Muscle layer of duodenum (tissue), 2 donors: ENCODE results near the gene ALDH1L1.

Source experiments
- H3K27ac ChIP-seq: one replicate; pipeline ENCODE4 v1.7.0; 2013; ENCODE audit warnings: mild to moderate bottlenecking, low read length
- H3K27me3 ChIP-seq: one replicate; pipeline ENCODE4 v1.7.0; 2013; ENCODE audit warnings: low read depth, mild to moderate bottlenecking, control low read depth, low read length
- H3K36me3 ChIP-seq, 2 donors: one replicate each; pipeline ENCODE4 v1.7.0; 2013; ENCODE audit warnings: low read length in 2 of 2, control low read depth in 1 of 2, mild to moderate bottlenecking in 1 of 2; ENCODE audit not compliant: insufficient read depth in 2 of 2, control insufficient read depth in 1 of 2
- H3K4me1 ChIP-seq, 2 donors: one replicate each; pipeline ENCODE4 v1.7.0; 2013; ENCODE audit warnings: low read length in 2 of 2, mild to moderate bottlenecking in 2 of 2, control low read depth in 1 of 2, moderate library complexity in 1 of 2; ENCODE audit not compliant: insufficient read depth in 2 of 2, control insufficient read depth in 1 of 2
- H3K4me3 ChIP-seq, 2 donors: one replicate each; pipeline ENCODE4 v1.7.0; 2013; ENCODE audit warnings: low read length in 2 of 2, low read depth in 1 of 2, mild to moderate bottlenecking in 1 of 2
- H3K9me3 ChIP-seq, 2 donors: one replicate each; pipeline ENCODE4 v1.7.0; 2013; ENCODE audit warnings: low read length in 2 of 2, control low read depth in 1 of 2, mild to moderate bottlenecking in 1 of 2; ENCODE audit not compliant: control insufficient read depth in 1 of 2
- donor health status: healthy.

Gene ALDH1L1

DNA sequence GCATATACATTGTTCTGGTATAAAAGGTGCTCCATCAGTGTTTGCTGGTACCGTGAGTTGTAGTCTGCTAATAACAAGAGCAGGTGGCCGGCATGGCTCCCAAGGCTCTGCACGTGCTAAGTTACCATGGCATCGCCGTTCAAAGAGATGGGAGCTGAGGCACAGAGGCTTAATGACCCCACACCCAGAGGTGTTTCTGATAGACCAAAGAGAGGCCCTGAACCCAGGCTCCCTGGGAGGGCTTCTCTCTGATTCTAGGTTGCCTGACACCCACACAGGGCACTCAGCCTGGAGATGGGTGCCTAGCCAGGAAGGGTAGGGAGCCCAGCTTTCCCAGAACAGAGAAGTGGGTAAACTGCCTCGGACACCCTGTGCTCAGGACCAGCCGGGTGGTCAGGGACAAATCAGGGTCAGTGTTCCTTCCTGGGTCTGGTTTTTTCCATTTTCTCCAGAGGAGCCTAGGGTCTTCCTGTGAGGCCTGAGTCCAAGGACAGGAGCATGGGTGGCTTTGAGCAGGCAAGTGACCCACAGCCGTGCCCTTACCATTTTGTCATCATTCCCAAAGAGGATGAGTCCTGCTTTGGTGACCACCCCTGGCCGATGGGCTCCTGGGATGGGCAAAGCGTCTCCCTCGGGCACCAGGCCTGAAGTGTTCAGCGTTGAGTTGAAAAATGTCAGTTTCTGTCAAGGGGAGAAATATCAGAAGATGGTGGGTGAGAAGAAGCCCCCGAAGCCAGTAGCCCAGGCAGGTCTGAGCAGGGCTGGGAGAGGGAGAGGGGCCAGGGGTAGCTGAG, 27.3 kb downstream of the ALDH1L1 start:
- no peaks in the 10 kb centered on the region for H3K27me3 ChIP-seq
- H3K27ac ChIP-seq = no peak overlapping the region
- H3K36me3 ChIP-seq = no peaks in the 10 kb centered on the region

DNA sequence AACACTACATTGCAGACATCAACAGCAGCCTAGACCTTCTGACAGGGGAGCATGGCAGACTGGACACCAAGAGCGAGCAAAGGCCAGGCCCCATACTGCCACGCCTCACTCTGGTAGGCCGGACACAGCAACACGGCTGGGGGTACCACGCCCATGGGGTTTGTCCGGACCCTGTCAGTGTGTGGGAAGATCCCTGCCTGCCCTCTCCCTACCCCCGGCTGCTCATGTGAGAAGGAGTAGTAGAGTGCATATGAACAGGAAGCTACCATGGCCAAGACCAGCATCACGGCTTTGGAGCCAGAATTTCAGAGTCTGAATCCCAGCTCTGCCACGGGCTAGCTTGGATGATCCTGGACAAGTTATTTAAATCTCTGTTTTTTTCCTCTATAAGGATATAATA, 27.9 kb downstream of the ALDH1L1 start:
- Histone ChIP-seq H3K36me3 (no peaks in the 10 kb centered on the region), H3K27ac (no peak overlapping the region), H3K27me3 (no peaks in the 10 kb centered on the region), H3K4me1 (no peaks in the 10 kb centered on the region), H3K4me3 (no peak overlapping the region), H3K9me3 (no peaks in the 10 kb centered on the region)

More for the DNA sequence above, 27.3 kb downstream of the ALDH1L1 start:
- Histone ChIP-seq H3K4me3 (no peak overlapping the region), H3K4me1 (no peaks in the 10 kb centered on the region), H3K9me3 (no peaks in the 10 kb centered on the region)

DNA sequence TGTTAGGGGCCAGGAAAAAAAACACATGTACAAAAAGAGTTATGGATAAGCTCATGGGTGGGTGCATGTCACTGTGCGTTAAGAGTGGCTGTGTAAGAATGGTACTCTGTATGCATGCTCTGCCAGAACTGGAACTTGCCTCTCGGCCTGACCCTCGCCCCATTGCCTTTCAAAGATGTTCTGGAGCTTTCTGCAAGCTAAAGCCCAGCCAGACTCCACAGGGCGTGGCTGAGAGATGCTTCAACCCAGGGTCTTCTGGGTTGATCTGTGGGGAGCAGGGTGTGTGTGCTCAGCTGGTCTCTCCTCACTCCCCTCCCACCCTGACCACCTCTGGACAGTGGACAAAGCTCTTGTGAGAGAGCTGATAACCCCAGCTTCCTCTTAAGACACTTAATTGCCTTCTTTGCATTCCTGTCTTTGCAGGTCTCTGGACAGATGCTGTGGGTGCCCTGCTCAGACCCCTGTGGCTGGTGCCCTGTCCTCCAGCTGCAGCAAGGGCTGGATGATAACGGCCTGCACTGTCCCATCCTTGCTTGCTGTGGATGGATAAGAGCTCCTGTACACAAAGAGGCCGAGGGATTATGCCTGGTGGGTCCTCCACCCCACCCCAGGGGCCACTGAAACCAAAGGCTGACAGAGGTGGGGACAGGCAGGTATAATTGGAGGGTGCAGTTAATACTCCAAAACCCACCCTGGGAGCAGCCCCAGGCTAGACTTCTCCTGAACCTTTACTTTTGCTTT, 28.7 kb downstream of the ALDH1L1 start:
- no peaks in the 10 kb centered on the region for H3K9me3 ChIP-seq
- no peaks in the 10 kb centered on the region for H3K27me3 ChIP-seq
- H3K4me3 ChIP-seq = no peak overlapping the region
- H3K4me1 ChIP-seq = no peaks in the 10 kb centered on the region
- no peak overlapping the region for H3K27ac ChIP-seq
- no peaks in the 10 kb centered on the region for H3K36me3 ChIP-seq

DNA sequence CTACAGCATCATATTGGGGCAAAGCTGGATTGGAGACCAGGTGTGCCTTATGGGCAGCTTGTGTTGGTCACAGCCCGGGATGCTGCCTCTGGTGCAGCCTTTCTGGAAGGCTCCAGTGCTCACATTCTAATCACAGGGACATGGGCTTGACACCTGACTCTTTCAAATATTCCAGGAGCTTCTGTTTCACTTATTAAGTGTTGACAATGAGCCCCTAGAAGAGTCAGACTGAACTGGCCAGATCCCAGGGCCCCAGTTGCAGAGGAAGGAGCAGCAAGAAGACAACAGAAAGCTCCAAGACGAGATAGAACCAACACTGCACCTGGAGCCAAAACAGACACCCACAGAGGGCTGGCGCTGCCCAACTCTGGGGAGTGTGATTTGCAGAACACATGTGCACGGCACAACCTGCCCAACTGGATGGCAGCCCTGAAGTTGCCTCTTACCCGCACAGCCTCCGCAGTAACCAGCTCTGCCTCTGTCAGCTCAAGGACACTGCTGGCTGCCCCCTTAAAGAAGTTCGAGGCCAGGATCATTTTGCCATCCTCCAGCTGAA, 30.3 kb downstream of the ALDH1L1 start:
- Histone ChIP-seq H3K36me3 (no peaks in the 10 kb centered on the region), H3K4me3 (no peak overlapping the region), H3K27me3 (no peaks in the 10 kb centered on the region), H3K27ac (no peak overlapping the region), H3K4me1 (no peaks in the 10 kb centered on the region), H3K9me3 (no peaks in the 10 kb centered on the region)

DNA sequence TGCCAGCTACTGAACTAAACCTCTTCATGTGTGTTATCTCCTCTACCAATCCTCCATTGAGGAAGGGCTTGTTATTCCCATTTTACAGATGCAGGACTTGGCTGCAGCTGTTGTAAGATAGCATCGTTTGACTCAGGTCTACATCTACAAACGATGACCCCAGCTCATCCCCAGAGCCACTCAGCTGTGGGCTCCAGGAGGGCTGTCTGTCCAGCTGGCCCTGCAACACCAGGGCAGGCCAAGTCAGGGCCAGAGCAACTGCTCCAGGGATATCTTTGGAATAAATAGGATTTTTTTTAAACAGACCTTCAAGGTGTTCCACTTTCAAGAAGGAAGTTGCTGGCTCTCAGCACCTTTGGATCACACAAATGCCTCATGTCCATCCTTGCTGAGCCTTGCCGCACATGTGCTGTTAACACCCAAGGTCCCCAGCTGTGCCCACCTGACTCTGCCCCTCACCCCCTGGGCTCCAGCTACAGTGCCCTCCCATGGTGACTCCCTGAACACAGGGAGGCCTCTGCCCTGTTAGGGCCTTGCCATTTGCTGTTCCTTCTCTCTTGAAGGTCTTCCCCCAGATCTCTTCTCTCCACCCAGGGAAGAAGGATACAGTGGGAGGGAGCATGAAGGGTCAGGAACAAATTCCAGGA, 31.0 kb downstream of the ALDH1L1 start:
- Histone ChIP-seq H3K27ac (no peak overlapping the region), H3K4me3 (no peak overlapping the region), H3K27me3 (no peaks in the 10 kb centered on the region), H3K9me3 (no peaks in the 10 kb centered on the region), H3K4me1 (no peaks in the 10 kb centered on the region), H3K36me3 (no peaks in the 10 kb centered on the region)

DNA sequence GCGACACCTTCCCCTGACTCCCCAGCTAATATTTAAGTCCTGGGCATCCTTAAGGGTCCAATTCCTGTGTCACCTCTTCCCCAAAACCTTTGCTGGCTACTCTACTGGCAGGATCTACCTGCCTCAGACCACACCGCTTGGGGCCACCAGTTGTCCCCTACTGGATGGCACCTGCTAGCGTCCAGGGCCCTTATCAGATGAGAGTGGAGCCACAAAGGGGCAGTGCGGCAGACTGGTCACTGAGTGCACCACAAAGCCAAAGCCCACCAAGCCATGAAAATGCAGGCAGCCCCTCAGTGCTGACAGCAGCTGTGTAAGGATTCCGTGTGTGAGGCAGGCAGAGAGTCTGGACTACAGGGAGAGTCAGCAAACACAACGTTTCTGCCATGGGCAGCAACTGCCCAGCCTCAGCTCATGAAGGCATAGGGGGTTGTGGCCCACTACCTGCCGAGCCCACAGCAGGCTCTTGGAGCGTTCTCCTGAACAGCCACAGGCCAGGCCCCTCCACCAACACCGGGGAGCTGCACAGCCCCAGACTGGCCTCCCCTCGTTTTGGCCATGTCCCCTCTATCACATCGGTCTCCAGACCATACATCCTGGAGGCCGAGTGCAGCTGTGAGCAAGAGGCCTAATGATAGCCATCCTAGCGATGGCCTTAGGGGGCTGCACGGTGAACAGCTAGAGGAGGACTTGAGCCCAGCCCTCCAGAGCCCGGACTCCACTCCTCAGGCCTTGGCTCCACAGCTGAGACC, 32.3 kb downstream of the ALDH1L1 start:
- H3K36me3 ChIP-seq = no peaks in the 10 kb centered on the region
- H3K27ac ChIP-seq = no peak overlapping the region
- no peaks in the 10 kb centered on the region for H3K4me1 ChIP-seq
- no peak overlapping the region for H3K4me3 ChIP-seq
- H3K27me3 ChIP-seq = no peaks in the 10 kb centered on the region
- no peaks in the 10 kb centered on the region for H3K9me3 ChIP-seq

DNA sequence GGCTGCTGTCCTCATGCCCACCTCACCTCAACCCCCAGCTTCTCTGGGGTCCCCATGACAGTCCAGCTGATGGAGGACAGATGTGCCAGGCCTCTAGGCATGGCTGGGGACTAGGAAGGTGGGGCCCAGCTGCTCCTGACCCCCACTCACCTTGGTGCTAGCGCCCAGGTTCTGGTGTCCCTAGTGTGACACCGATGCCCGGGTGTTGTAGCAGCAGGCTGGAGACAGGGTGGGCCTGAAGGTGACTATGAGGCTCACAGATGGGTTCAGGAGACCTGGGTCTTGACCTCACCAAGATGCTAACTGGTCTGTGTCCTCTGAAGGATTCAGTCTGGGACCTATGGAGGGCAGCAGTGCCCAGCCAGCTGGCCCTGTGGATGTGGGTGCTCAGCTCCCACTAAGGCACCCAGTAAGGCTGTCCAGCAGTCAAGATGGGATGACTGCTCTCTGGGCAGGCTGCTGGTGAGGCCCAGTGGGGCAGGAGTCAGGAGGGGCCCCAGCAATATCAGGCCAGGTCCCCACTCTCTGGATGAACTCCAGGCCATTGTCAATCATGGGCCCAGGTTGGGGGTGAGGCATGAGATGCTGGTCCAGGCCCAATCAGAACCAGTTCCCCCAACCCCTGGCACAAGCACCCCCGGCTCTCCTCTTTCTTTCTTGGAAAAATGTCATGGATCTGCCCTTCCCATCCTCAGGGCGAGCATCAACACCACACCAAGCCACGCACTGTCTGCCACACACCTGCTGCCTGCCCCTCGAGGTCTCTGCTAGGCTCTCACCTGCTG, 33.0 kb downstream of the ALDH1L1 start:
- Histone ChIP-seq H3K4me3 (no peak overlapping the region), H3K4me1 (no peaks in the 10 kb centered on the region), H3K27ac (no peak overlapping the region), H3K27me3 (no peaks in the 10 kb centered on the region), H3K36me3 (no peaks in the 10 kb centered on the region), H3K9me3 (no peaks in the 10 kb centered on the region)

DNA sequence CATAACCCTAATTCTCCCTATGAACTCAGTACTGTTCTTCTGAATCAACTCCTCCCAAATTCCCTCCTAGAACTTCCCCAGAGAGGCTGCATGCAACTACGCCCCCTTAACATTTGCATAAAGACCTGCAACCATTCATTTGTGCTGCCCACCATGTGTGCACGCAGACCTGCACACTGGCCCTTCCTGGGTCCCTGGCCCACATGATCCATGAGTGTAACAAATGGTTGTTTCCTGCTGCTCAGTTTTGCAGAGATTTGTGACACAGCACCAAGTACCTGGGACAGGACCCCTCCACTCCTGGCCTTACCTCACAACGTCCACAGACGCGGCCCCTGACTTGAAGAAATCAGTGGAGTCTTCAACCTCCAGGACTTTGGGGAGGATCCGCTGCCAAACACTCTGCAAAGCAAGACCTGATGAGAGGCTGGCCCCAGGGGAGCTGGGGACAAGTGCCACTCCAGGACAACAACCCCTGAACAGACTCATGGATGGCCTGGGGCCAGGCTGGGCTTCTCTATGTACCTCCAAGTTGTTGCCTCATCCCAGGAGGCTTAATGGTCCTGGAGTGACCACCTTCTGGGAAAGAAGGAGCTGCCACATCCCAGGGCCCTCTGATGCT, 33.8 kb downstream of the ALDH1L1 start:
- Histone ChIP-seq H3K36me3 (no peaks in the 10 kb centered on the region), H3K4me3 (no peak overlapping the region), H3K4me1 (no peaks in the 10 kb centered on the region), H3K27ac (no peak overlapping the region), H3K27me3 (no peaks in the 10 kb centered on the region), H3K9me3 (no peaks in the 10 kb centered on the region)

DNA sequence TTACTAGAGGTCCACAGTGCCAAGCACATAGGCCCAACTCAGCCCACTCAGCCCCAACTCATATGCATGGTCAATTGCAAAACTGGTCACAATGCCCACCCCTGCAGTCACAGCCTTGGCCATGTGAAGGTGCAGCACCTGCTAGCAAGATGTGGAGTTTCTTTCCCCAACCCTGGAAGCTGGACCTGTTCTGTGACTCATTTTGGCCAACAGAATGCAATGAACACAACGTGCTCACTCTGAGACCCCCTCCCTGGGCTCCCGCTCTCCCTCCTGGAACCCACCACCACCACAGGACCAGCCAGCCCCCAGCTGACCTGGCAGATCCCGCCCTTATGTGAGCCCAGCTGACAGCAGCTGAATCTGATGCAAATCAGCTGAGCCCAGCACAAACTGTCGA, 34.4 kb downstream of the ALDH1L1 start:
- no peaks in the 10 kb centered on the region for H3K36me3 ChIP-seq
- H3K9me3 ChIP-seq = no peaks in the 10 kb centered on the region
- H3K27ac ChIP-seq = no peak overlapping the region
- H3K4me3 ChIP-seq = no peak overlapping the region
- no peaks in the 10 kb centered on the region for H3K27me3 ChIP-seq
- no peaks in the 10 kb centered on the region for H3K4me1 ChIP-seq

DNA sequence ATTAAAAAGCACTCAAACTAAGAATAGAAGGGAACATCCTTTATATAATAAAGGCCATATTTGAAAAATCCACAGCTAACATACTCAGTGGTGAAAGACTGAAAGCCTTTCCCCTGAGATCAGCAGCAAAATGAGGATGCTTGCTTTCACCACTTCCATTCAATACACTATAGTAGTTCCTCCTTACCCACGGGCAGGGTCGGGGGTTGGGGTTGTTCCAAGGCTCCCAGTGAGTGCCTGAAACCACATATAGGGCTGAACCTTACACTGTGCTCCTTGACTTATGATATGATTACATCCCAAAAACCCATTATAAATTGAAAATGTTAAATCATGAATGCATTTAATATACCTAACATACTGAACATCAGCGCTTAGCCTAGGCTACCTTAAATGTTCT, 37.7 kb downstream of the ALDH1L1 start:
- H3K36me3 ChIP-seq = no peaks in the 10 kb centered on the region
- no peaks in the 10 kb centered on the region for H3K4me1 ChIP-seq
- H3K4me3 ChIP-seq = no peak overlapping the region
- H3K9me3 ChIP-seq = no peaks in the 10 kb centered on the region
- no peaks in the 10 kb centered on the region for H3K27me3 ChIP-seq
- no peak overlapping the region for H3K27ac ChIP-seq
